GM12801 (cell line): ENCODE data around the gene KBTBD2.

Experiments
- CTCF ChIP-seq: IDR thresholded peaks from one replicate; pipeline ENCODE4 v1.5.1; 2011; ENCODE audit warnings: control low read depth; ENCODE audit not compliant: insufficient read length; ENCODE audit errors: extremely low read depth

KBTBD2 gene

DNA sequence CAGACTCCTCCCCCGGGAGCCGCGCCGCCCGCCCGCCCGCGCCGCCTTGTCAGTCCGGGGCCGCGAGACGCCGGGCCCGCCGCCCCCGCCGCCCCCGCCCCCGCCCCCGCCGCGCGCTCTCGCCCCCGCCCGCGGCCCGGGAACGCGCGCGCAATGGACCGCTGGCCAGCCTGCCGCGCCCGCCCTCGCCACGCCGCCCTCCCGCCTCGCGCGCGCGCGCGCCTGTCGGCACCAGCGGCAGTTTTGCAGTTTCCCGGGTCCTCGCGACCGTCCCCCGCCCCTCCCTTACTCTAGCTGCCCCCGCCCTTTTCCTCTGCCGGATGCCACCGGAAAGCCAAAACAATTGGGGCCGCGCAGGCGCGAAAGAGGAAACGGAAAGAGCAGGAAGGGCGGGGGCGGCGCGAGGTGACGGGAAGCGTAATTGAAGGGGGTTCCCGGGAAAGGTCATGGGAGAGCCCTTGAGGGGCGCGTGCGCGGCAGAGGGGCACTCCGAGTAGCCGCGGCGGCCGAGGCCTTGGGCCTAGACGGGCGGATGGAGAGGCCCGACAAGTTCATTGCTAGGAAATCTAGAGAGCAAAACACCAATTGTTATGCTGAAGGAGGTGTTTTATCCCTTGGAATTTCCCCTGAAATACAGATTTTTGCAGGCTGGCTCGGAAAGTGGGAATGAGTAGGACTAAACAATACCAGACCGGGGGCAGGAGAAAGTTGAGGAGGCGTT is 400 bp upstream of the KBTBD2 start:
- TF ChIP-seq CTCF, result no peak

DNA sequence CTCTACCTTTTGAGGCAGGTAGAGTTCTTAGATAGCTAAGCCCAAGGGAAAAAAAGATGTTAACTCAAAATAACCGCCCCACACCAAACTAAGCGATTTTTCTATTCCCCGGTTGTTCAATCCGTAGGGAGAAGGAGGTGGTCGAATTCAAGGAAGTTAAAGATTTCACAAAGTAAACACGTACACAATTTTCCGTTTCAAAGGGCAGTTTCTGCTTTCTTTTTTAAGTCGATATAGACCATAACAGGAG is 842 bp downstream of the KBTBD2 start:
- no peak for TF ChIP-seq CTCF

DNA sequence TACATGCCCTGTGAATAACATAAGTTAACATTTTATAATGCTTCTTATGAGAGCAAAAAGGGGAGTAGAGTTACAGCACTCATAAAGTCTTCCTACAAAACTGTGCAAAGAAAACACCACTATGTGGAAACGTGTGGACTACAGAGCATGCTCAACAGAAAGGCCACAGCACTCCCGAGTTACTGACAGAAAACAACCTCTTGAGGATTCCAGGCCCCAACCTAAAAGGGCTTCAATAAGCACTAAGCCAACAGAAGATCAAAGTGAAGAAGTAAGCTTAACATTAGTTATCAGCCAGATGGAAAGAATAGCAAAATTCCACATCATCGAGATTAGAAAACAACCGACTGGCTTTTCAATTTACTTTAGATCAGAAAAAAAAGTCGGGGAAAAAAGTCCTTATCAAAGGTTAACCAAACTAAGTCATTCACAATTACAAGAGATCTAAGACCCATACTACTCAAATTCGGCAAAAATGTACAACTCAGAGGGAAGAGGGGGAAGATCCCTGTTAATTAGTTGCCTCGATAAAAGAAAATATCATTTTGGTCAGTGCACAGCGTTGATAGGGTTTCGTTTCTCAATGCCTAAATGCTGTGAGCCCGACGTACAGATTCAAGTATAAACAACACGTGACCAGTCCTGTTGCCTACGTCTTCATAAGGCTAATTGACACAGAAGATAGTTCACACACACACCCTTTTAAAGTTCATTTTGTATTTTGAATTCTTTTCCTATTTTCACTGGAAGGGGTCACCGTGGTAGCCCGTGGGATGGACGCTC is 1.4 kb downstream of the KBTBD2 start:
- no peak for TF ChIP-seq CTCF

DNA sequence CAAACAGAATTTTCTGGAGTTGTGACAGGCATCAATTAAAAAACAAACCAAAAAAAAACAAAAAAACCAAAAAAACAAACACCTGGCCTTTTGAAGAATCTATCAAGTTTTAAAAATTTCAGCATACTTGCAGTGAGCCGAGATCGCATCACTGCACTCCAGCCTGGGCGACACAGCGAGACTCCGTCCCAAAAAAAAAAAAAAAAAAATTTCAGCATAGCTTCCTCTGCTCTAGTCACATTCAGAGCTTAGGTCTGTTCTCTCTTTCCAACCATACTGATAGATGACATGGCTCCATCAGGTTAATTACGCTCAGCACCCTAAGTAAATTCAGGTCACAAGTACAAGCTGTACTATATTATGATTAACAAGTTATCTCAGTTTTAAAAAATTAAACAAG is 3.1 kb downstream of the KBTBD2 start:
- no peak for TF ChIP-seq CTCF

DNA sequence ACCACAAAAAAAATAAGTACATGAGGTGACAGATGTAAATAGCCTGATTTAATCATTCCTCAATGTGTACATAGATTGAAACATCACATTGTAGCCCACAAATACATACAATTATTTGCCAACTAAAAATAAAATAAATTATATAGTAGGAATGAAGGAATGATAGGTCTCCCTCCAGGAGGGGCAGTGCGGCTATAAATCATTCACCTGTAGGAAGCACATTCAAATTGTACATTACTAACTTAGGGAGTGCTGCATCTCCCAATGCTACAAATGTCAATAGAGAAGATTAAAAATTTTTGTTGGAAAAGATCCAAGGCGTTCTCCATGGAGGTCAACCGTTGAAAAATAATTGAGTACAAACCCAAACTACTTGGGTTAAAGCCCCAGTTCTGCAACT is 4.2 kb downstream of the KBTBD2 start:
- no peak for TF ChIP-seq CTCF

DNA sequence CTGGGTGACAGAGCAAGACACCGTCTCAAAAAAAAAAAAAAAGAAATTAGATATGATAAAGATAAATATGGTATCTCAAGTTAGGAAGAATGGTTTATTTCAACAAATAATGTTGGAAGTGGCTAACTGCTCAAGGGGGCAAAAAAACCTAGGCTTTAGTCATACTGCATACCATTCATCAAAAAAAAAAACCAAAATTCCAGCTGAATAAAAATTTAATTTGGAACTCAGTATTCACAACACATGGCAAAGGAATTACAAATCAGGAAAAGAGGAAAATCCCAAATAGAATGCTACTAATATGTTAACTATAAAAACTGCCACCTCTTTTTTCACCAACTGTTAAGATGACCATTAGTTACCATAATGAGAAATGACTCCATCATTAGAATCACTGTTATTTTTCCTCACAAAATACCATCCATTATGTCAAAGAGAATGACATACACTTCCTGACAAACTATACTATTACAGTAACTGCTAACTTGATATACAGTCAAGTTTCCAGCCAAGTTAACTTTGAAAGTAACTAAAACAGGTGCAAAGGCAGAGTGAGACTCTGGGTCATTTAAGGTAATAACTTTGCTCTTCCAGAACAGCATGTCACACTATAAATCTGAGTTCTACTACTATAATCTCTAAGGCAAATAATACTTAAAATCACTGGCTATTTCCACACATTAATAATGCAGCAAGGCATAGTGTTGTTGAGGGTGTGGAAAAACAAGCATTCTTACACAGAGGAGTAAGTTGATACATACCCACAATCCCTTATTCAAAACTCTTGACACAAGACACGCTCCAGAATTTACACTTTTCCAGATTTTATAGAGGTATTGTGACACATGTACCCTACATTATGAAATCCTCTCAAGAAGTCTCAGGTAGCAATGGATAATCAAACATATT is 10.2 kb downstream of the KBTBD2 start:
- no peak for TF ChIP-seq CTCF

- TF ChIP-seq CTCF, result no peak
Measured at GRCh38 chr7:32879460-32879859, 12.1 kb downstream of the KBTBD2 start.
